Renal cortex interstitium (tissue), 11 donors: ENCODE results near the gene COX14. TPM values are rescaled to one million over a fixed set of nuclear protein-coding genes. Genes with fewer than 3 reads are reported as not detected.
A peak's percentile ranks its signal among the peaks of the same experiment; 100 is the strongest.

Experiments
- DNase-seq, 11 donors: peaks; one replicate each; pipeline ENCODE4 v3.0.0-alpha.2; 2013; ENCODE audit warnings: low read depth in 9 of 11, low spot score in 4 of 11; ENCODE audit errors: extremely low read depth in 1 of 11
- polyA plus RNA-seq, 3 donors: library from polyadenylated mRNA; unstranded; fragments of 120-200 nt; gene quantifications; one replicate each; pipeline ENCODE4 v1.2.1, GENCODE V29; 2013; ENCODE audit not compliant: insufficient read length in 3 of 3

COX14 gene
- polyA plus RNA-seq, 3 donors, result 43.8 to 54.7 (median 52.8) TPM

DNA sequence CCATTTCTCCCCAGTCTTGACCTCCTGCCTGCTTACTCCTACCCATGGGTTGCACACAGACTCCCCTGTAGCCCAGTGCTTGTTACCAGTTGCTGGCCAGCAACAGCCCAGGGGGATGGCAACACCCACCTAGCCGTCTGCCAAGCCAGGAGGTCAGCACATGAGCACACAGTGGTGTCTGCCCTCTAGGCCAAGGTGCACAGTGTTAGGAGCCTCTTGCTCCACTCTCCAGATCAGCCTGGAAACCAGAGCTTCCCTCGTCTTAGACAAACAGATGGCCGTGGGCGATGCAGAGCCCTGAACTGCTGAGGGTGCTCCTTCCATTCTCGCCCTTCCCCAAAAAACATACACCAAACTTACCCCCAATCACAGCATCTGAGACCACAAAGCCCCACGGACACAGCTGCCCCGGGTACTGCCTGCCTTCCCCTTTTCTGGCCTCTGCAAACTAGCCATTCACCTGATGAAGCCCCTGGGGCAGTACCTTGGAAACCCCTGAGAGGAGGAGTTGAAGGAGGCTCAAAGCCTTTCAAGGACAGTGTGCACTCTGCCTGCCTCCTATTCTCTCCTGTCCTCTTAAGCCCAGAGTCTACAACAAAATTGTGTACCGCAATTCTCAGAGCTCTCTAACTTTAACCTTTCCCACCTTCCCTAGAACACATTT is 9.3 kb upstream of the COX14 start:
- DNase-seq, result no peak

DNA sequence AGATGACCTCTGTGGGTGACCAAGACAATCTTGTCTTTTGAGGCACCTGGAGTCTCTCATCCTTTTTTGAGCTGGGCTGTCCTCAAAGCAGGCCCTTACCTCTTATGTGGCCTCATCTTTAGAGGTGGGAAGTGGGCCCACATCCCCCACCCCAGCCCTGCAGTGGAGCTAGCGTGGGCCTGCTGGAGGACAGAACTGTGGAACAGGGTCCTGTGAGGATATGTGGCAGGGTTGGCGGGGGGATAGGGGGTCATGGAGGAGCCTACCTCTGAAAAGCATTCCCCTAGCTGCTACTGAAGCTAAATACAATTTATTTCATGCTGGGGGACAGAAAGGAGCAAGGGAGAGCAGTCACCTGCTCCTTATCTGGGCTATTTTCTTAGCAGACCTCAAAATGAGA is 8.7 kb upstream of the COX14 start:
- DNase-seq, result no peak

- DNase-seq, result peak in 2 of 11 donors; percentile 39 to 75
Measured at GRCh38 chr12:50103767-50104321, 8.2 kb upstream of the COX14 start, which contains the start of gene GPD1. GPD1 (plus strand) TSS chr12:50104008; CDS start chr12:50104051, 43 bp downstream.

GRCh38 chr12:50104417-50105366 is 7.3 kb upstream of the COX14 start:
- DNase-seq, result peak in 1 of 11 donors; percentile 58

DNA sequence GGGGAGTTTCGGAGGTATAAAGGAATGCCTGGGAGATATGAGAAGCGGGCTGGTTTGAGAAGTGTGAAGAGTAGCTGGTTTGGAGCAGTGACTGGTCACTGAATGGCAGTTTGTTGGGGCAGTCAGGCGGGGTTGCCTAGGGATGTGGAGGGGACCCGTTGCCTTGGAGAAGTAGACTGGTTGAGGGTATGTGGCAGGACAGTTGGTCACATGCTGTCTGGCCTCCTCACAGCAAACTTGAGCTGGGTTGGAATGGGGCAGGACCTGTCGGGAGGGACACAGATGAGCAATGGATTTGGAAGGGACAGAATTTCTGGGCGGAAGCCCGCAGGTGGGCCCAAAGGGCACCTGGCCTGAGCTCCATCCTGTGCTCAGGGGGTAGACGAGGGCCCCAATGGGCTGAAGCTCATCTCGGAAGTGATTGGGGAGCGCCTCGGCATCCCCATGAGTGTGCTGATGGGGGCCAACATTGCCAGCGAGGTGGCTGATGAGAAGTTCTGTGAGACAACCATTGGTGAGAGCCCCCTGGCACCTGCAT is 6.1 kb upstream of the COX14 start:
- no peak for DNase-seq

DNA sequence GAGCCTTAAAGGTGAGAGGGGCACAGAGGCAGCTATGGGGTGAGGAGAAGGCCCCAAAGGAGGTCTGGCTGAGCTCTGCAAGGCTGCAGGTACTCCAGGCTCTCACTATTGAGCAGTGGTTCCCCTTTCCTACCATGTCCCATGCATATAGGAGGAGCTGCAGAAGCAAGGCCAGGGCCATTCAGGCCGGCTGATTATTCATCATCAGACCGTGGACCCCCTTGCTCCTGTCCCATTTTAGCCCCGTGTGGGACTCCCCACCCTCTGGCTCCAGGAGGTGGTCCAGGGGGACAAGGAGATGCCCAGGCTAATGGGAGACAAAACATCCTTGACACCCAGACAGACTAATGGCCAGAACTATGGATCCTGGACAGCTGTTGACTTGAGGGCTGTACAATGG is 5.1 kb upstream of the COX14 start:
- DNase-seq, result no peak

GRCh38 chr12:50107416-50108268 is 4.4 kb upstream of the COX14 start:
- no peak for DNase-seq

DNA sequence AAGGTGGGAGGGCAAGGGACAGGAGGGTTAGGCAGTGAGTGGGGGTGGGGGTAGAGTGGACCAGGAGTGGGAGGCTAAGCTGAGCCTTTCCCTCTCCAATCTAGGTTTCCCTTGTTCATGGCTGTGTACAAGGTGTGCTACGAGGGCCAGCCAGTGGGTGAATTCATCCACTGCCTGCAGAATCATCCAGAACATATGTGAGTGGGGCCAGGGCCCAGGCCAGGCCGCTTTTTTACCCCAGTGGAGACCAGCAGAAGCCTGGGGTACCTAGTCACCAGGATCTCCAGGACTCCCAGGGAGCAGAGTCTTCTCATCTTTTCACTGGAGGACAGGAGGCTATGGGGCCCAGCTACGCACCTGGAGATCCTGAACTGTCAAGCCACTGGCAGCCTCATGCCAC is 2.7 kb upstream of the COX14 start:
- no peak for DNase-seq

DNA sequence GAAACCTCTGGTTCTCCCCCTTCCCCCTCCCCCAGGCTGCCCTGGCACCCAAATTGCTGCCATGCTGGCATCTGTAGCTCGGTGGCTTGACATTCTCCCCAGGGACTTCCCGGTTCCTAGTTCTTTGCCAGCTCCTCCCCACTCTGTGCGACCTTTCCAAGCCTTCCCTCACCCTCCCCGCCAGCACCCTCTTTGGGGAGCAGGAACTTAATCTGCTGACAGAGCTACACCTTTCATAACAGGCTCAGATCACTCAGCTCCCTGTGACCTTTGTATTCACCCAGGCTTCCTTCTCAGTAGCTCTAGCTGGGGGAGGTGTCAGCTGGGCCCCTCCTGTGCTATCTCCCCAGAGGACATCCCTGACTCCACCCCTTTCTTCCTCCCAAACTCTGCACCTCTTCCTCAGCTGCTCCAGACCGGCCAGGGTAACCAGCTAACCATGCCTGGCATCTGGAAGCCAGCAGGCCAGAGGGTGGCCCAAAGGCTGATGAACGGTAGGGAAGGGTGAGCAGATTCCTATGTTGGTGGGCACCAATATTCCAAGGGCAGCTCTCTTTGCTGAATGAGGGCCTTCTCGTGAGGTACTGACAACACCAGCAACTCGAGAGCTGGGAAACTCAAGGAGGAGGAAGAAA is 1.8 kb upstream of the COX14 start:
- no peak for DNase-seq

DNA sequence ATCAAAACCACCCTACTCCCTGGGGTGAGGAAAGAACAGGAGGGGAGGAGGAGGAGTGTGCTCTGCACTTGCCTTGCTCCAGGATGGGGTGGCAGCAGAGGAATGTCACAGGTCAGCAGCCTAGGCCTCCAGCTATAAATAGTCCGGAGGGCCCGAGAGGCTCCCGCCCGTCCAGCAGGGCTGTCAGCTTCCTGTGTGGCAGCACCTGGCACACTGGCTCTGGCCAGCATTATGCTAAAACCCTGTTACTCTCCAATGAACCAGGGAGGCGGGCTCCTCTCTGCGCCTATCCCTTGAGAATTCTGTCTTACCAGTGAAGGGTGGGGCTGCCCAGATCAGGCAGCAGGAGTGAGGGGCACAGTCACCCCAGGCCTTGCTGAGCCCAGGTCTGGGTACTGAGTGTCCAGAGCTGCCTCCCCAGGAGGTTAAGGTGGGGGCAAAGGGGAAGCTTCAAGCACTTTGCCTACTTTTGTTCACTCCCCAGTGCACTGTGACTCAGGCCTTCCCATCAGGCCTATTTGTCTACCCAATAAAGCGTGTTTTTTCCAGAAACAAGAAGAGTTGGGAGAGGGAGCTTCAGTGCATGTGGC is 1.2 kb upstream of the COX14 start:
- DNase-seq, result peak in 8 of 11 donors; percentile 43 to 81 (median 70)

- DNase-seq, result no peak
Measured at GRCh38 chr12:50111395-50111692, 692 bp upstream of the COX14 start.

DNA sequence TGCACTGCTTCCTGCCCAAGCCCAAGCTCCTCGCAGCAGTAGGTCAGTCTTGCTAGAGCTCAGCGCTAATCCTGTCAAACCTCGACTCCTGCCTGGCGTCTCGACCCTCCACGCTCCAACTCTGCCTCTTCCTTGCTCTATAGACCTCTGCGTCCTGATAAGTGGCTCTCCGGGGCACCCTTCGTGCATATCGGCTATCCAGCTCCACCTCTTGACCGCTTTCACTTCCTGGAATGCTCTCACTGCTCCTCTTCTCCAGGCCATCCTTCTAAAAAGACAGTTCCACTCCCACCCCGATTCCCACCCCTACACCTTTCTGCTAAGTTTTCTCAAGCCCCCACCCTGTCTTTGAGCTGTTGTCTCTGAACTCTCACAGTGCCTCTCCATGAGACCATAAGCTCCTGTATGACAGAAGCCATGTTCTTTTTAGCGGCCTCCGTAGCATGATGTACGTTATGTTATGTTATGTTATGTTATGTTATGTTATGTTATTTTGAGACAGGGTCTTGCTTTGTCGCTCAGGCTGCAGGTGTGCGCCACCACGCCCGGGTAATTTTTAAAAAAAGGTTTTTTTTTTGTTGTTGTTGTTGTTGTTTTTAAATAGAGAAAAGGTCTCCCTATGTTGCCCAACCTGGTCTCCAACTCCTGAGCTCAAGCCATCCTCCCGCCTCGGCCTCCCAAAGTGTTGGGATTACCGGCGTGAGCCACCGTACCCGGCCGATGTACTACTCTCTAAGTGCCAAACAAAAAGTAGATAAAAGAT is 601 bp downstream of the COX14 start:
- no peak for DNase-seq

DNA sequence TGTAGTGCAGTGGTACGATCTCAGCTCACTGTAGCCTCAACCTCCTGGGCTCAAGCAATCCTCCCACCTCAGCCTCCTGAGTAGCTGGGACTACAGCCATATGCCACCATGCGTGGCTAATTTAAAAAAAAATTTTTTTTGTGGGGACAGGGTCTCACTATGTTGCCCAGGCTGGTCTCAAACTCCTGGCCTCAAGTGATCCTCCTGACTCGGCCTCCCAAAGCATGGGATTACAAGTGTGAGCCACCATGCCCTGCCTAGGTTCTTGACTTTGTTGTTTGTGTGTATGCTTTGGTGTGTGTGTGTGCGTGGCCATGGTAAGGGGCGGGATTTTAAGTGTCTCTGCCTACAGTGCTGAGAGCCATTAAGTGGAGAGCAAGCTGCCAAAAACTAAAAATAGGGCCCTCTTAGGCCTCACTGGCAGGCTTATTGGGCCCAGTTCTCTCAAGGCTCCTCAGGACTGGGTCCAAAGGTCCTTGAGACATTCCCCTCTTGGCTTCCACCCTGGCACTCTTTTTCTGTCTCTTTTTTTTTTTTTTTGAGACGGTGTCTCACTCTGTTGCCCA is 5.1 kb downstream of the COX14 start:
- no peak for DNase-seq

DNA sequence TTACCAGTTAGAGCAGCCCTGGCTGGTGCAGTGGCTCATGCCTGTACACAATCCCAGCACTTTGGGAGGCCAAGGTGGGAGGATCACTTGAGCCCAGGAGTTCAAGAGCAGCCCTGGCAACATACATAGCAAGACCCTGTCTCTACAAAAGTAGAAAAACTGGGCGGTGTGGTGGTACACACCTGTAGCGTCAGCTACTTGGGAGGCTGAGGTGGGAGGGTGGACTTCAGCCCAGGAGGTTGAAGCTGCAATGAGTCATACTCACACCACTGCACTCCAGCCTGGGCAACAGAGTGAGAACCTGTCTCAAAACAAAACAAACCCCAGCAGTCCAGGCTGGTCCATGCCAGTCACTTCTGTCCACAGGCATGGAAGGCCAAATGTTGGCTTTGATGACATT is 7.4 kb downstream of the COX14 start:
- DNase-seq, result no peak

- DNase-seq, result no peak
Measured at GRCh38 chr12:50120521-50120920, 8.5 kb downstream of the COX14 start.

- DNase-seq, result no peak
Measured at GRCh38 chr12:50120953-50121352, 8.9 kb downstream of the COX14 start.

DNA sequence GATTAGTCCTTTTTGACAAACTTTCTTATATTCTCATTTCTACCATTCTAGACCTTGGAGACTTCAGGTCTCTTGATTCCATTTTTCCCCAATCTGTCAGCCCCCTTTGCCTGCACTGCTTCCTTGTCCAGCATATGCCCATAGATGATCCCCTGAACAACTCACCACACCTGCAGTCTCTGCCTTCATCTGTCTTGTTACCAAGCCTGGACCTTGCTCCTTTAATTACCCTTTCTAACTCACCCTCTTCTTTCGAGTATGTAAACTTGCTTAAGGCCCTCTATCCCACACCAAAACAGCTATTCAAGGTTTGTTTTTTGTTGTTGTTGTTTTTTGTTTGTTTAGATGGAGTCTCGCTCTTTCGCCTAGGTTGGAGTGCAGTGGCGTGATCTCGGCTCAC is 9.6 kb downstream of the COX14 start:
- no peak for DNase-seq
